AG08396 (cell line): ENCODE measurements around the gene SERINC4.
"Not testable (repeated sequence)": the region's sequence is repeated elsewhere in the genome, so short reads cannot be mapped to it uniquely, and the experiment has no call there.

Experiments
- DNase-seq: peaks from one replicate; pipeline ENCODE4 v3.0.0; 2012; ENCODE audit warnings: low spot score, mixed read lengths

SERINC4 gene

DNA sequence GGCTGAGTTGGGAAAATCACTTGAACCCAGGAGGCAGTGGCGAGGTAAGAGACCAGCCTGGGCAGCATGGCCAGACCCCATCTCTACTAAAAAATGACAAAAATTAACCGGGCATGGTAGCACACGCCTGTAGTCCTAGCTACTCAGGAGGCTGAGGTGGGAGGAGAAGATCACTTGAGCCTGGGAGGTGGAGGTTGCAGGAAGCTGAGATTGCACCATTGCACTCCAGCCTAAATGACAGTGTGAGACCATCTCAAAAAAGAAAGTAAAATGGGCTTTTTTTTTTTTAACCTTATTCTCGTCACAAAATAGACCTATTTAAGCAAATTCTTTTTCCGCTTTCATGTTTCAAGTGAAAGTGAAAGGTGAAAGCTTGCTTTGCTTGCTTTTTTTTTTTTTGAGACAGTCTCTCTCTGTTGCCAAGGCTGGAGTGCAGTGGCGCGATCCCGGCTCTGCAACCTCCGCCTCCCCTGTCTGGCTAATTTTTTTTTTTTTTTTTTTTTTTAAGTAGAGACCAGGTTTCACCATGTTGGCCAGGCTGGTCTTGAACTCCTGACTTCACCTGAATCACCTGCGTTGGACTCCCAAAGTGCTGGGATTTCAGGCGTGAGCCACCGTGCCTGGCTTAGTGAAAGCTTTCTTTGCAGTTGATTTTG is 50.2 kb downstream of the SERINC4 start:
- no peak for DNase-seq

DNA sequence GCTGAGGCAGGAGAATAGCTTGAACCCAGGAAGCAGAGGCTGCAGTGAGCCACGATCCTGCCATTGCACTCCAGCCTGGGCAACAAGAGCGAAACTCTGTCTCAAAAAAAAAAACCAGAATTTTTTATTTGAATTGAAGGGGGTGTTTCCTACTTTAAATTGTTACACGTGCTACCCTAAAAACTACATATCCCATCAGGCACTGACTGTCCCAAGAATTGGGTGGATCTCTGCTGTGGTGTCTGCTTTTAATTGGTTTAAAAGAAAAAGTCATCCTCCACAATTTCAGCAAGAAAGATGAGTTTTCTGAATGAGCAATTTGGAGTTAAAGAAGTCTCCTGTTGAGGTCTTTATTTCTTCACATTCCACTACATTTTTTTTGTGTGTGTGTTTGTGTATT is 51.6 kb downstream of the SERINC4 start:
- peak; percentile 25 for DNase-seq

GRCh38 chr15:43746903-43747309 is 53.1 kb downstream of the SERINC4 start:
- DNase-seq, result not testable (repeated sequence)

DNA sequence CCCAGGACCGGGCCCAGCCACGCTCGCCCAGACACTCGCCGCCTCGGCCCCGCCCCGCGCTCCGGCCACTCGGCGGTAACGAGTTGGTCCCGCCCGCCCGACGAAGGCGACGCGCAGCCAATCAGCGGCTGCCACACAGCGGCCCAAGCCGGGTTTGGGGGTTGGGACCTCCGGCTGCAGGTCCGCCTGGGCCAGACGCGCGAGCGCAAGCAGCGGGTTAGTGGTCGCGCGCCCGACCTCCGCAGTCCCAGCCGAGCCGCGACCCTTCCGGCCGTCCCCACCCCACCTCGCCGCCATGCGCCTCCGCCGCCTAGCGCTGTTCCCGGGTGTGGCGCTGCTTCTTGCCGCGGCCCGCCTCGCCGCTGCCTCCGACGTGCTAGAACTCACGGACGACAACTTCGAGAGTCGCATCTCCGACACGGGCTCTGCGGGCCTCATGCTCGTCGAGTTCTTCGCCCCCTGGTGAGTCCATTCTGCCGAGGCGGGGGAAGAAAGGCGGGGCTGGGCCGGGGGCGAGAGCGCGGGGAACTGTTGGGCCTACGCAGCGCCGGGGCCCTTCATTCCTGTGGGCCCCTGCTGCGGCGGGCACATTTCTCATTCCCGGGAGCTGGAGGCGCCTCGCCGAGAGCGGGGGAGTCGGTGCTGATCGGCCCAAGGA is 53.6 kb downstream of the SERINC4 start, which contains the start of gene PDIA3:
PDIA3 (plus strand) TSS at position 194 of the 658 bp plus-strand sequence; CDS start at position 296, 102 bp downstream.
- peak; percentile 97 for DNase-seq
